AG09319 (cell line): ENCODE results near the gene ECSIT.

ENCODE experiments used
- DNase-seq: peaks from one replicate; pipeline ENCODE4 v3.0.0-alpha.2; 2010; ENCODE audit warnings: low read depth; ENCODE audit errors: extremely low read depth
- CTCF ChIP-seq: IDR thresholded peaks from 2 replicates; pipeline ENCODE4 v1.5.1; 2011; ENCODE audit warnings: low read depth, mild to moderate bottlenecking, inconsistent platforms, low read length, moderate library complexity

Gene ECSIT

GRCh38 chr19:11540645-11541044, 11.7 kb upstream of the ECSIT start:
- TF ChIP-seq CTCF: no peak
- DNase-seq: no peak

GRCh38 chr19:11539495-11540365, 10.8 kb upstream of the ECSIT start:
- TF ChIP-seq CTCF: no peak
- no peak for DNase-seq

GRCh38 chr19:11538232-11539036, 9.5 kb upstream of the ECSIT start, which contains the start of gene CNN1:
CNN1 (plus strand) TSS chr19:11538851; CDS start chr19:11538928, 77 bp downstream.
- DNase-seq: peak; percentile 28
- TF ChIP-seq CTCF: no peak

- TF ChIP-seq CTCF: peak; percentile 68
Measured at GRCh38 chr19:11535792-11536595, 7.1 kb upstream of the ECSIT start.

GRCh38 chr19:11534948-11535347, 6.0 kb upstream of the ECSIT start:
- TF ChIP-seq CTCF: no peak
- DNase-seq: no peak

More at GRCh38 chr19:11535792-11536595, 7.1 kb upstream of the ECSIT start:
- peak; percentile 71 for DNase-seq

GRCh38 chr19:11534538-11534937, 5.6 kb upstream of the ECSIT start:
- TF ChIP-seq CTCF: no peak
- DNase-seq: no peak
